GM18520 (cell line): ENCODE data around the gene ADIPOR2.
"Not testable (repeated sequence)": the region's sequence is repeated elsewhere in the genome, so short reads cannot be mapped to it uniquely, and the experiment has no call there.

Source experiments
- ATAC-seq: cut with Tn5 transposase; IDR thresholded peaks from one replicate; pipeline ENCODE4 v1.9.1; 2021; ENCODE audit not compliant: unreplicated experiment

Gene ADIPOR2

DNA sequence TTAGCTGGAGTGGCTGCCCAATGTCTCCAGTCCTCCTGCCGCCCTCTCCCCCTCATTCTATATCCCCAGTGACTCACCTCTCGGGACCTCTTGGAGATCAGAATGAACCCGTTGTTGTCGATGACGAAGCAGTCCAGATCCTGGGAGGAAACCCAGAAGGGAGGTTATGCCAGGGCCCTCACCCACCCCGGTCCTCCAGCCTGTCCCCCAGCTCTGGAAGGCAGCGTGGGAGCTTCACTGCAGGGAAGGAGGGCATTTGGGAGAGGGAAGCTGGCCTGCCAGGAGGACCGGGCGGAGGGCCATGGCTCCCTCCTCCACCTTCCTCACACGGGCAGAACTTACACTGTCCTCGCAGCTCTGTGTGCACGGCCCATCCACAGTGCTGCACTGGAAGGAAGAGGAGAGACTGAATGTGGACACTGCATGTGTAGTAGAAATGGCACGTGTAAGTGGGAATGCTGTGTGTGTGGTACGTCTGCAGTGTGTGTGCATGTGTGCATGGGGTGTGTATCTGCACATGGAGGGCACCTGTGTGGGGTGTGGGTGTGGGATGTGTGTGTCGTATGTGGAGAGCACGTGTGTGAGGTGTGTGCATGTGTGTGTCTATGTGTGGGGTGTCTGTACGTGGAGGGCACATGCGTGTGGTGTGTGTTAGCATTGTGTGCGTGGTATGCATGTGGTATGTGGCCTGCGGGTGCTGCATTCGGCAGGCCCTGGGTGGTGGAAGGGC lies 119.5 kb downstream of the ADIPOR2 start:
- ATAC-seq = no peak

DNA sequence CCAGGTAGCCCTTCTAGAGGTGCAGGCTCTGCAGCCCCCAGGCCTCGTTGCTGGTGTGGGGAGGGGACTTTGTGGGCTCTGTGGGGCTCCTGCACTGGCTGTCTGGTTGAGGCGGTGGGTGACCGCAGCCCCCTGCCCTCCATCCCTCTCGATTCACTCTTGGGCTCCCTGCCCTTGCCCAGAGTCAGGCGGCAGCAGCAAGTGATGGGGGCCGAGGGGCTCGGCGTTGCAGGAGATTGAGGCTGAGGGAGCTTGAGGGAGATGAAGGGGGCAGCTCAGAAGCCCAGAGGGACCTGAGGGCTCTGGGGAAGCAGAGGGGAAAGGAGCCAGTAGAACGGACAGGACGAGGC lies 120.0 kb downstream of the ADIPOR2 start:
- ATAC-seq = no peak

DNA sequence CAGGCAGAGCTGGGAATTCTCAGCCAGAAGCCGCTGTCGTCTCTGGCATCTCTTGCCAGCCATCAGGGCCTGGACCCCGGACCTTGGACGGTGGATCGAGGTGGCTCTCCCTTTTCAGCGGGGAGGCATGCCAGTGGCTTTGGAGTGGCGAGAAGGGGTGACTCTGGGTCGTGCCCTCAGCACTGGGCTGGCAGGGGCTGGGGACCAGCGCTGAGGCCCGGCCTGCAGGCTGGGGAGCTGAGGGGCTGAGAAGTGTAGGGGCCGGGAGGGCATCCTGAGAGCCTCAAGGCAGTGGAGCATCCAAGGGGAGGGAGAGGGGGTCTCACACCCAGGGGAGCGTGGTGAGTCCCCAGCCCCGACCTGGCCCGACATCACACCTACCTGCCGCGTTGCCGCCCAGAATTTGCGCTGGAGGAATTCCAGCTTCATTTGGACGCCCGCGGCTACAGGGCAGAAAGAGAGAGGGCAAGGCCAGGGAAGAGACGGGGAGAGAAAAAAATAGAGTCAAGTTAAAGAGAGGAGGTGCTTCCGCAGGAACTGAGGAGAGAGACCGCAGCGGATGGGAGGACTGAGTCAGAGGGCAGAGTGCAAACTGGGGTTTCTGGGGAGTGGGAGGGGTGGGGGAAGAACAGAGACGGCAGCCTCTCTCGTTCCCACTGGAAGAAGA lies 120.5 kb downstream of the ADIPOR2 start:
- ATAC-seq = no peak

DNA sequence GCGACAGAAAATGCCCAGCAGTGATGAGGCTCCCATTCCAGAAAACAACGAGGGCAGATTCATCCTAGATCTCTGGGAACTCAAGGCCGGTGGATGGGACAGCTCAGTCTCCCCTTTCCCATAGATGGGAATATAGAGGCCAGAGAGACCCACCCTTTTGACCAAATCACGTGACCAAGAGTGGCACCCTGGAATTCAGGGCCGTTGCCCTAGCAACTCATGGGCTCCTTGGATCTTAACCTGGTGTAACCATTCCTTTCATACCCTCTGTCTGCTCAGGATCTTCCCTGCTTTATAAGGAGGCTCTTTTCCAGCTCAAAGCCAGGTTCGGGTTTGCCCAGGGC lies 121.0 kb downstream of the ADIPOR2 start:
- no peak for ATAC-seq

DNA sequence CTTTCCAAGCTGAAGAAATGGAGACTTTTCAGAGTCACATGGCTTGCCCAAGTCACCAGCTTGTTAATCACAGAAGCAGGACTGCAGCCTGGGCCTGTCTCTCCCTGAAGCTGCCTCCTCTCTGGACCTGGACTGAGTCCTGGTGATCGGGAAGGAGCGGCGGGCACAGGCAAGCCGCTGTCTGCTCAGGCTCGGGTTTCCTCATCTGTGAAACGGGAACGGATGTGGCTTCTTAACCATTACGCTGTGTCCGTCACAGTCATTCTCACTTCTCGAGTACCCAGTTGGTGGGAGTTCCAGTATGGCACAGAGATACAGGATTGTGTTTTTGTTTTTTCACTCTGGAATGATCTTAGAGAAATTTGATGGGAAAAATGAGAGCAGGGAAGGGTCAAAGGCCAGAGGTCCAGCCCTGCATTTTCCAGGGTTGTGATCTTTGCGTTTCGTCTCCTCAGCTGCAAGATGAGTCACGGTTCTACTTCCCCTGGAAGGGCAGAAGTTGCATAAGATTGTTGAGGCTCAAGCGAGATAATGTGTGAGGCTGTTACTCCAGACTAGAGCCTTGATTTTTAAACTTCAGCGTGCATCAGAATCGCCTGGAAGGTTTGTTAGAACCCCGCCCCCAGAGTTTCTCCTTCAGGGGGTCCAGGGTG lies 121.9 kb downstream of the ADIPOR2 start:
- no peak for ATAC-seq

DNA sequence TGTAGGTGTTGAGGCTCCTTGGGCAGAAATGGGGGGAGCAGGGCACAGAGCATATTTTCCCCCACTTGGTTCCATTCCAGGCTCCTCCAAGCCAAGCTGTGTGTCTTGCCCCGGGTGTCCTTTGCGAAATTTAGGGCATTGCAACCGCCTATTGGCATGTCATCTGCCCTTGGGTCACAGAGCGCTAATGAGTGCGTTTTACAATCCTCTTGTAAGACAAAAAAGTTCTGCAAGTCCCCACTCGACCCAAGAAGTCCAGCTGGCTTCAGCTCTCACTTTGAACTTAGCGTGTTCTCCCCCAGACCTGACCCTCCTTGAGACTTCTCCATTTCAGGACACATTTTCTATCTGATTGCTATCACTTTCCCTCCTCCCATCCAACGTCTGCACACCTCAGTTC lies 123.4 kb downstream of the ADIPOR2 start:
- no peak for ATAC-seq

DNA sequence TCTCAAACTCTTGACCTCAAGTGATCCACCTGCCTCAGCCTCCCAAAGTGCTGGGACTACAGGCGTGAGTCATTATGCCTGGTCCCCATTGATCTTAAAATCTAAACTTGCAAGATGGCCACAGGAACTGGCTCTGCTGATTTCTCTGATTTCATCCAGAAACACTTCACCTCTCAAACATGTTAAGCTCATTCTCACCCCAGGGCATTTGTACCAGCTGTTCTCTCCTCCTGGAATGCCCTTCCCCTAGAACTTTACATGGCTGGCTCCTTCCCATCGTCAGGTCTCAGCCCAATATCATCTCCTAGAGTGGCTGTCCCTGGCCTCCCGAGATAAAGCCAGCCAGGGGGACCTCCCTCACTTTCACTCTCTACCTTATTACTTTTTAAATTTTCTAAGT lies 124.2 kb downstream of the ADIPOR2 start:
- ATAC-seq = no peak

DNA sequence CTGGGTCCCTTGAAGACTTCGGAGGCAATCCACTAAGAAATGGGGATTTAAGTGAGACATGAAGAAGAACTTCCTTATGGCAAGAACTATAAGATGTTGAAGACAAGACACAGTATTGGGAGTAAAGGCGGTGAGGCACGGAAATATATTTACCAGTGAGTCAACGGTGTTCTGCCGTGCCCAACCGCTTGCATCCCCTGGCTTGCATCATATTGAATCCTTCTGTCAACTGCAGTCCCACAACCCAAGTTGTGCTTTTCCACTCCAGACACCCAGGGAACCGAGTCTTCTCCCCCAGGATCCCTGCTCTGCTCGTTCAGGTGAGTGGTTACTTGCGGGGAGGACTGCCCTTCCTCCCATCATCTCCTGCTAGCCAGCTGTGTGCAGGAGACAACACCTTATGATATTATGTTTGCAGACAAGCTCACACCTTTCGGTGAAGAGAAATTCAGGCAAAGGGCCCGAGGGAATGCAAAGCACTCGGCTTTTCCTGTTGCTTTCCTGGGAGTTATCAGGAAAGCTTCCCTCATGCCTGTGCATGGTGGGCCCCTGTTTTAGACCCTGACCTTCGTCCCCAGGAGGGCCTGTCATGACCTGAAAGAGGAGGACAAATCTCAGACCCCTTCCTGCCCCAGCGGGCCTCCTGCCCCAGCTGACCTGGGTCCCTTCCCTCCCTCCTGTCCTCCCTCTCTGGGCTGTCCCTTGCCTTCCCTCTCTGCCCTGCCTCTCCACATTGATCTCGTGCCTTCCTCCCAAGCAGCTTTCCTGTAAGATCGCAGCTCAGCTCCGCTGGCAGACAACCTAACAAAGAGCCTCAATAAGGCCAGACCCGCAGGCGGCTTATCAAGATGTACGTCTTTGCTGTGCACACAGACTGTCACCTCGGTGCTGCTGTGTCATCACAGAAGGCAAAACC lies 125.2 kb downstream of the ADIPOR2 start:
- ATAC-seq = no peak

DNA sequence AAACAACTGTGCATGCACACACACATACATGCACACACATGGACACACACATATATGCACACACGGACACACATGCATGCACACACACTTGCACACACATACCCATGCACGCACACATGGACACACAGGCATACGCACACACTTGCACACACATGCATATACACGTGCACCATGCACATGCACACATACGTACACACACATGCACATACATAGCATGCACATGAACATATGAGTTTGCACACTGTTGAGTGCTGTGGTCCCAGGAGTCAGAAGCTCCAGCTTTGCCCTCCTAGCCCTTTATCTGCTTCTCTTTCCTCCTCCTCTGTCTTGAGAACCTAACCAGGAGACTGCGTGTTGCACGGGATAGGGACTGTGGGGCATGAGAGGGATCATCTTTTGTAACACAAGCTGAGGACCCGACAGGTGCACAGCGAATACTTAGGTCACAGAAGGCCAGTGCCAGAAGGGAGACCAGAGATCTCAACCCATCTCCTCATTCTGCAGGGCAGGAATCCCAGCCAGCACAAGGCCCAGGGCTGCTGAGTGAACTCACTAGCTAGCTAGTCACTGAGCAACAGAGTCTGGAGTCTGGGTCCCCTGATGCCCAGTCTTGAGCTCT lies 126.0 kb downstream of the ADIPOR2 start:
- ATAC-seq = no peak

DNA sequence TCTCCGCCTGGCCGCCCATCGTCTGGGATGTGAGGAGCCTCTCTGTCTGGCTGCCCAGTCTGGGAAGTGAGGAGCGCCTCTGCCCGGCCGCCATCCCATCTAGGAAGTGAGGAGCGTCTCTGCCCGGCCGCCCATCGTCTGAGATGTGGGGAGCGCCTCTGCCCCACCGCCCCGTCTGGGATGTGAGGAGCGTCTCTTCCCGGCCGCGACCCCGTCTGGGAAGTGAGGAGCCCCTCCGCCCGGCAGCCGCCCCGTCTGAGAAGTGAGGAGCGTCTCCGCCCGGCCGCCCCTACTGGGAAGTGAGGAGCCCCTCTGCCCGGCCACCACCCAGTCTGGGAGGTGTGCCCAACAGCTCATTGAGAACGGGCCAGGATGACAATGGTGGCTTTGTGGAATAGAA lies 127.1 kb downstream of the ADIPOR2 start:
- not testable (repeated sequence) for ATAC-seq

DNA sequence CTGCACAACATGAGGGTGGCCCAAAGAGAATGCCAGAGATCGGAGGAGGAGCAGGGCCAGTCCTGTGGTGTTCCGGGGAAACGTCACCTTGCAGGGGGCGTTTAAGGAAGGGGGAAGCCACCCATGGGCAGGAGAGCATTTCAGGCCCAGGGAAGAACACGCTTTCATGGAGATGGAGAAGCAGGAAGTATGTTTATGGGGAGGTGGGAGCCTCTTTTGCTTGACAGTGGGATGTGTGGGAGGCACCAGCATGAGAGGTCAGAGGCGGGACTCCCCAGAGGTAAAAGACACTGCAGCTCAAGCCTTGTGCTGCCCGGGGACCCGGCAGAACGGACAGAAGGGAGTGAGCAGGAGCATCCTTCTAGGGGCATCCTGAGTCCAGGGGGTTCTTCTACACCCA lies 128.2 kb downstream of the ADIPOR2 start:
- no peak for ATAC-seq

DNA sequence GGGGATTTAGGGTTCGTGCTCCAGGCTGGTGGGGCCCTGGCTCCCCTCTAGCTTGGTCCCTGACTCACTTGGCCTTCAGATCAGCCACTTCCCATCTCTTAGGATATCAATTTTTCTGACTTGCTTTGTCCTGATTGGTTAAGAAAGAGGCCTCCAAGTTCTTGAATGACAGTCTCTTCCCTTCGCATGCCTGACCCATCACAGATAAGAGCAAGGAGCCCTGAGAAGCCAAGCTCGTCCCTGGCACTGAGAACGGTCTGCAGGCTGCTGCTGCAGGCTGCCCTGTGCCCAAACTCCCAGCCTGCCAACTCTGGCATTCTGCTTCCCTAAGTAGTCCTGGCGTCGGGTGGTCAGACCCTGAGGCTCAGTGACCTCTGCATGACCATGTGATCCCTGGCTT lies 128.7 kb downstream of the ADIPOR2 start:
- no peak for ATAC-seq

DNA sequence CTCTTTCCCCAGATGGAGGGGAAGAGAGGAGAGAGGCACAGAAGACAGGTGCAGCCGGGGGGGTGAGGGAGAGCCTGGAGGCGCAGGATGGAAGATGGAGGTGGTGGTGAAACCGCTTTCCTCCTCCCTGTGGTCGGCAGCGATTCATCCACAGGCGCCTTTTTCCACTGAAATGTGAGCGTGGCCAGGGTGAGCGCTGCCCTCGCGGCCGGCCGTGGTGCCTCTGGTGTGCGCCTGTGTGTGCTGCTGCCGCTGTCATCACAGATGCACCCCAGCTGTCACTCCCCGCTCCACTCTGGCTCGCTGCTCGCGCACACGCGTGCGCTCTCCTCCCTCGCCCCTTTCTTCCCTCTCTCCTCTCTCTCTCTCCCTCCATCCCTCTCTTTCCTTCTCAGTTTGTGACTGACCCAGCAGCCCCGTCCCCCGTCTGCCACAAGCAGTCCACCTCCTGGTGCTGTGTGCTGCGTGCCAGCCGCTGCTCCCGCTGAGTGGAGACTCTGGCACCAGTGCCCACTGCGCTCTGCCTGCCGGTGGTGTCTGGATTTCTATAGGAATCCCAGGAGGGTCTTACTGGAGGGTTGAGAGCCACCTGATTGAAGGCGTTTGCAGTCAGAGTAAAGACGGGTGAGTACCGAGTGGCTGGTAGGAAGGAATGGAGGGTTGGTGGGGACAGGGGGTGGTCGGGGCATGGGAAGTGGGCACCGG lies 129.5 kb downstream of the ADIPOR2 start, which contains the start of gene LRTM2:
TSS of gene LRTM2 (plus strand) at position 375 of the 705 bp plus-strand sequence. CDS start 7,584 bp downstream, outside the sequence.
- ATAC-seq = no peak

DNA sequence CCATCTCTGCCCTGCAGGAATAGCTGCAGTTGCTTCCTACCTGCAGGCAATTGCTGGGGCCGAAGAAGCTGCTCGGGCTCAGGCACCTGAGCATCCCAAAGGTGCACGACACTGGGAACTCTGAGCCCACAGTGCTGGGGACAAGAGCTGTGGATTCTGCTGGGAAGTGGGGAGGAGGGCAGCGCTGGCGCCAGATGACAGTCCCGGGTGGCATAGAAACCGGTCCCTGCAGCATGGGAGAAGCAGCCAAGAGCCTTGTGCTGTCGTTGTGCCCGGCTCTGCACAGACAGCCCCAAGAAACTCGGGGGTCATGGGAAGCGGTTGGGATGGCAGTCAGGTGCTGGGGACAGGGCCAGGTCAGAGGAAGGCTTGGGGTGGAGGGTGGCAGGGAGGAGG lies 130.0 kb downstream of the ADIPOR2 start:
- ATAC-seq = no peak

DNA sequence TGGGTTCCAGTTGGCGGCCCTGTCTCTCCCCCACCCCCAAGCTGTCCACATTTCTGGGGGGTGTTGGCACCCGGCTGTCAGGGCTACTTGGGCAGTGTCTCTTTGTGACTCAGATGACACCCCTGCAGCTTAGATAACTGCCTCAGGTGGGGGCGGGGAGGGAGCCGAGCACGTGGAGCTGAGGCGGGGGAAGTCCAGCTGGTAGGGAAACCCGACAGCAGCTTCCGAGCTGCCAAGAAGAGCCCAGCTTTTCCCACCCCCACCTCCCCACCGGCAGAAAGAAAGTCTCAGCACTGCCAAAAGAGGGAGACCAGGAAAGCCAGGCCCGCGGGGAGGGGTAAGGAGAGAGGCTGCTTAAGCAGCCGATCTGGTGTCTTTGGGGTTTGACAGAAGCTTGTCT lies 130.9 kb downstream of the ADIPOR2 start:
- ATAC-seq = no peak

DNA sequence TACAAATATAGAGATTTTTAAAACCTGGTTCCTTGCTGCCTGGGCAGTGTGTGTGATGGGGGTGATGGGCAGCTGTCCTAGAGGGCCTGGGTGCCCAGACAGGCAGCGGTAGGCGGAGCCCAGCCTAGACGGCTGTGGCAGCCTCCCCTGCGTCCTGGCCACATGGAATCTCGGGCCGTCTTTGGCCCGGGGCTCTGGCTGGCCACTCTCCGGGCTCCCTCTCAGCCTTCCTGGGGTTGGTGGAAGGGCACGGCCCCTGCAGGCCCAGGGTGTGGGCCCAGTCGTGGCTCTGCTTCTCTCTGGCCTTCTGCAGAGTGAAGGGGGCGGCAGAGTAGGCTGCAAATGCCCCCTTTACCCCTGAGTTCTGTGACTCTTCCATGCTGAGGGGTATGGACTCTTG lies 131.8 kb downstream of the ADIPOR2 start:
- no peak for ATAC-seq

DNA sequence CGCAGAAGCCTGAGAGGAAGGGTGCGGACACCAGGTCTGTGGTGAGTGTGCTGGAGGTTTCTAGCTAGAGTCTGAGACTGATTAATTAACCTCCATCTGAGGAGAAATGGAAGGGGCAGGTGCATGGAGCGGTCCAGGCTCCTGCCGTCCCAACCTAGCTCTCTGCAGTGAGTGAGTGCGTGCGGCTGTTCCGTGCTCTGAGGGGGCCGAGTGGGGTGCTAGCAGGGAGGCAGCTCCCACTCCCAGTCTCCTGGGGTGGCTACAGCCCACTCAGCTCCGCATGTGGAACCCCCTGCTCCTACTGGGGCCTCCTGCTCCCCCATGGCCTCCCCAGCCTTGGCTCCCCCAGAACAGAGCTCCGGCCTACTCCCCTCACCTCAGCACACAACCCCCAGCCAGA lies 132.4 kb downstream of the ADIPOR2 start:
- no peak for ATAC-seq

DNA sequence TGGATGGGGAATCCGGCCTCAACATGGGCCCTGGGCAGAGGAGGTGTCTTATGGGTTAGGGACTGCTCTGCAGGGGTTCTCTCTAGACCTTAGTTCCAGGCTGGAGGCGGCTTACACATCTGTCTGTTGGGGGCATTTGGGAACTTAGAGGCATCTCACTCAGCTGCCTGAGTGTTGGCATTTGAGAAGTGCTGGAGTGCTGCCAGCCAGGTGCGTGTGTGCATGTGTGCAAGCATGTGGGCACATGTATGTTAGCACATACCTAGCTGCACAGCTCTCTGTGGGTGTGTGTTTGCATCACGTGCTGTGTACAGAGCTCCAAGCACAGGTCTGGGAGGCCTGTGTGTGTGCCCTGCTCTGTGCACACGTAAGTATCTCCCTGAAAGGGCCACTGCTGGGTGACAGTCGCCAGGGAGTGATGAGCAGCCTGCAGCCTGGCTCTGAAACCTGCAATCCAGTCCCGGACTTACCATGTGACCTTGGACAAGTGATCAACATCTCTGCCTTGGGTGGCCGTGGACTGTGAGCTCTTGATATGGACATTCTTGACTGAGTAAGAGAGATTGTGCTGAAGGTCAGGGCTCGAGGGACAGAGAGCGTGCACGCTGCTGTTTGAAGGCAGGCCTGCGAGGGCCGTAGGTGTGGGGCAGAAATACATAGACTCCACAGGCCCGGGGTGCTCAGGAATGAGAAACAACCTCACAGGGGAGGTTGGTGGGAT lies 134.7 kb downstream of the ADIPOR2 start:
- no peak for ATAC-seq

DNA sequence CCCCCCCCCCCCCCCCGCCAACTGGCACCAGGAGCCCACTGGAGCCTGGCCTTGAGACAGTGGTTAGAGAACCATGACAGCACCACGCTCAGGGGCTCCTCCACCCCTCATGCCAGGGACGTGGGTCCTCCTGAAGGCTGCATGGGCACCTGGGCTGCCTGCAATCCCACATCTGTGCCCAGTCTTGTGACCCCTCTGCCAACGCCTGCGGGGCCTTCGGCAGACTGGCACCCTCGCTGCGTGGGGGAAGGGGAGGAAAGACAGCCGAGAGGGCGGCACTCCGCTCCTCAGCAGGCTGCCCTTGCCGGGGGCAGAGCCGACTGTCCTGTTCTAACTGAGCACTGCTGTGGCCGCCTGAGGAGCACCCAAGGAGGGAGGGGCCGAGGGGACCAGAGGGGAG lies 135.5 kb downstream of the ADIPOR2 start:
- ATAC-seq = no peak
